KOPT-K1 (cell line): ENCODE results near the gene PILRA.
A peak's percentile ranks its signal among the peaks of the same experiment; 100 is the strongest.
"Not testable (repeated sequence)": the region's sequence is repeated elsewhere in the genome, so short reads cannot be mapped to it uniquely, and the experiment has no call there.

Source experiments
- H3K27ac ChIP-seq: fragments of 200-600 bp; sonication (generic); 2 replicates; pipeline ENCODE4 v1.5.1; 2016; ENCODE audit warnings: antibody characterized with exemption, mild to moderate bottlenecking, low read depth, low read length; ENCODE audit not compliant: poor library complexity, severe bottlenecking
- H3K36me3 ChIP-seq: fragments of 200-600 bp; sonication (generic); 2 replicates; pipeline ENCODE4 v1.5.1; 2017; ENCODE audit warnings: antibody characterized with exemption, mild to moderate bottlenecking, low read length, moderate library complexity; ENCODE audit not compliant: insufficient read depth
- H3K9me3 ChIP-seq: fragments of 200-600 bp; sonication (generic); 2 replicates; pipeline ENCODE4 v1.5.1; 2017; ENCODE audit warnings: antibody characterized with exemption, low read length, mild to moderate bottlenecking; ENCODE audit not compliant: insufficient read depth, poor library complexity, severe bottlenecking

Gene PILRA

GRCh38 chr7:100373261-100373831, at the start of gene PILRA:
Gene PILRA (plus strand): TSS chr7:100373487. CDS start chr7:100373657, 170 bp downstream.
- H3K27ac ChIP-seq = peak within 1 kb of the TSS; percentile 89
- H3K9me3 ChIP-seq = no peaks in the 10 kb centered on the region
- peaks cover 10% of the 10 kb centered on the region for H3K36me3 ChIP-seq

GRCh38 chr7:100324194-100324593, 49.1 kb upstream of the PILRA start:
- peaks cover 57% of the 10 kb centered on the region for H3K36me3 ChIP-seq
- H3K9me3 ChIP-seq, H3K27ac ChIP-seq: not testable (repeated sequence)

GRCh38 chr7:100325671-100326070, 47.6 kb upstream of the PILRA start:
- H3K36me3 ChIP-seq = peaks cover 59% of the 10 kb centered on the region
- not testable (repeated sequence) for H3K27ac ChIP-seq, H3K9me3 ChIP-seq

- H3K36me3 ChIP-seq = peaks cover 61% of the 10 kb centered on the region
- H3K9me3 ChIP-seq, H3K27ac ChIP-seq: not testable (repeated sequence)
These were observed 46.4 kb upstream of the PILRA start for GRCh38 chr7:100326914-100327313.

- peaks cover 34% of the 10 kb centered on the region for H3K36me3 ChIP-seq
- peak overlapping the region; percentile 79 for H3K27ac ChIP-seq
- not testable (repeated sequence) for H3K9me3 ChIP-seq
These were observed 37.5 kb upstream of the PILRA start for GRCh38 chr7:100335566-100336466.

- not testable (repeated sequence) for H3K9me3 ChIP-seq, H3K27ac ChIP-seq
- peaks cover 50% of the 10 kb centered on the region for H3K36me3 ChIP-seq
These were observed 35.1 kb upstream of the PILRA start for GRCh38 chr7:100338083-100338696.

GRCh38 chr7:100341286-100341685, 32.0 kb upstream of the PILRA start:
- H3K27ac ChIP-seq = peak overlapping the region; percentile 18
- not testable (repeated sequence) for H3K9me3 ChIP-seq
- peaks cover 74% of the 10 kb centered on the region for H3K36me3 ChIP-seq

GRCh38 chr7:100342765-100343164, 30.5 kb upstream of the PILRA start:
- H3K27ac ChIP-seq = no peak overlapping the region
- peaks cover 83% of the 10 kb centered on the region for H3K36me3 ChIP-seq
- H3K9me3 ChIP-seq = no peaks in the 10 kb centered on the region

- H3K9me3 ChIP-seq = not testable (repeated sequence)
- peak overlapping the region; percentile 64 for H3K27ac ChIP-seq
- H3K36me3 ChIP-seq = peaks cover 85% of the 10 kb centered on the region
These were observed 29.1 kb upstream of the PILRA start for GRCh38 chr7:100344124-100344559.

- H3K27ac ChIP-seq = peak overlapping the region; percentile 64
- peaks cover 85% of the 10 kb centered on the region for H3K36me3 ChIP-seq
- not testable (repeated sequence) for H3K9me3 ChIP-seq
These were observed 28.6 kb upstream of the PILRA start for GRCh38 chr7:100344560-100345287.

- H3K27ac ChIP-seq = peak overlapping the region; percentile 64
- not testable (repeated sequence) for H3K9me3 ChIP-seq
- peaks cover 91% of the 10 kb centered on the region for H3K36me3 ChIP-seq
These were observed 28.0 kb upstream of the PILRA start for GRCh38 chr7:100345288-100345672.

- Histone ChIP-seq H3K9me3 (no peaks in the 10 kb centered on the region), H3K36me3 (peaks cover 93% of the 10 kb centered on the region), H3K27ac (no peak overlapping the region)
These were observed 26.4 kb upstream of the PILRA start for GRCh38 chr7:100346921-100347320.

- Histone ChIP-seq H3K9me3 (no peaks in the 10 kb centered on the region), H3K36me3 (peaks cover 92% of the 10 kb centered on the region), H3K27ac (no peak overlapping the region)
These were observed 24.5 kb upstream of the PILRA start for GRCh38 chr7:100348805-100349204.

- peaks cover 93% of the 10 kb centered on the region for H3K36me3 ChIP-seq
- H3K9me3 ChIP-seq = no peaks in the 10 kb centered on the region
- H3K27ac ChIP-seq = no peak overlapping the region
These were observed 23.5 kb upstream of the PILRA start for GRCh38 chr7:100349757-100350156.

GRCh38 chr7:100351657-100352058, 21.6 kb upstream of the PILRA start:
- Histone ChIP-seq H3K27ac (peak overlapping the region; percentile 45), H3K9me3 (no peaks in the 10 kb centered on the region), H3K36me3 (peaks cover 100% of the 10 kb centered on the region)
